Measurements from ENCODE around the gene MAP2K3. TPM values are rescaled to one million over a fixed set of nuclear protein-coding genes. Genes with fewer than 3 reads are reported as not detected.

MAP2K3 gene
- total RNA-seq, 1 donor from 2014 or later: 29.2 TPM

DNA sequence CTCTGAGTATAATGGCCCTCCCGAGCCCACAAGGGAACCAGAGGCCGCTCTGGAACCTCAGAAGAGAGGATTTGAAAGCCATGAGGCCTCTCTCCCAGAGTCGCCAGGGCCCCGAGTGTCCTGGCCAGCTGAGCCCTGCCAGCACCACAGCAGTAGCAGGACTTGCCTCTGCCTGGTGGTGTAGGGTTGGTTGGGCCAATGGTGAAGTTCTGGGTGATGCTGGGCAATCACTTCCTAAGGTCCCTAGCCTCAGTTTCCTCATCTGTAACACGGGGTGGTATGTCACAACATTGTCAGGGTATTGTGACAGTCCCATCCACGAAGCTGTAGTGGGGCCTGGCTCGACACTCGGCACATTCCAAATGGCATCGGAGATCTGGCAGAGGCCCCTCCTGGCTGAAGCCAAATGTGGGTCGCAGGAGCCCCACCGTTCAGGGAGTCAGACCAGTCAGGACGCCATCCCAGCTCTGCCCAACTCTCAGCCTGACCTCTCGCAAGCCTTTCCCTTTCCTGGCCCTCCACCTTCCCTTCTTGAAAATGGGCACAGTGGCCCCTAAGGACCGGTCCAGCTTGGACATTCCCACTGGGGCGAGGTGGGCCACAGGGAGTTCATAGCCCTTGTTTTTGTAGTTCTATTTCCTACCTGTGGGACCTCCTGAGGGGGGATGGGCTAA lies 33.0 kb upstream of the MAP2K3 start:
- no peak overlapping the region for H3K4me3 ChIP-seq (ENCODE audit: low read depth, low read length)
- no peak for DNase-seq (ENCODE audit: low read depth)
- no peaks in the 10 kb centered on the region for H3K36me3 ChIP-seq (ENCODE audit: control insufficient read depth, insufficient read depth, low read length)
- no peaks in the 10 kb centered on the region for H3K27me3 ChIP-seq (ENCODE audit: control insufficient read depth, insufficient read depth, low read length)
- TF ChIP-seq, protein P1, sequence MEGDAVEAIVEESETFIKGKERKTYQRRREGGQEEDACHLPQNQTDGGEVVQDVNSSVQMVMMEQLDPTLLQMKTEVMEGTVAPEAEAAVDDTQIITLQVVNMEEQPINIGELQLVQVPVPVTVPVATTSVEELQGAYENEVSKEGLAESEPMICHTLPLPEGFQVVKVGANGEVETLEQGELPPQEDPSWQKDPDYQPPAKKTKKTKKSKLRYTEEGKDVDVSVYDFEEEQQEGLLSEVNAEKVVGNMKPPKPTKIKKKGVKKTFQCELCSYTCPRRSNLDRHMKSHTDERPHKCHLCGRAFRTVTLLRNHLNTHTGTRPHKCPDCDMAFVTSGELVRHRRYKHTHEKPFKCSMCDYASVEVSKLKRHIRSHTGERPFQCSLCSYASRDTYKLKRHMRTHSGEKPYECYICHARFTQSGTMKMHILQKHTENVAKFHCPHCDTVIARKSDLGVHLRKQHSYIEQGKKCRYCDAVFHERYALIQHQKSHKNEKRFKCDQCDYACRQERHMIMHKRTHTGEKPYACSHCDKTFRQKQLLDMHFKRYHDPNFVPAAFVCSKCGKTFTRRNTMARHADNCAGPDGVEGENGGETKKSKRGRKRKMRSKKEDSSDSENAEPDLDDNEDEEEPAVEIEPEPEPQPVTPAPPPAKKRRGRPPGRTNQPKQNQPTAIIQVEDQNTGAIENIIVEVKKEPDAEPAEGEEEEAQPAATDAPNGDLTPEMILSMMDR (IDR thresholded peaks at IDR 0.05; ENCODE audit: insufficient read depth, low read length, poor library complexity, severe bottlenecking): no peak

DNA sequence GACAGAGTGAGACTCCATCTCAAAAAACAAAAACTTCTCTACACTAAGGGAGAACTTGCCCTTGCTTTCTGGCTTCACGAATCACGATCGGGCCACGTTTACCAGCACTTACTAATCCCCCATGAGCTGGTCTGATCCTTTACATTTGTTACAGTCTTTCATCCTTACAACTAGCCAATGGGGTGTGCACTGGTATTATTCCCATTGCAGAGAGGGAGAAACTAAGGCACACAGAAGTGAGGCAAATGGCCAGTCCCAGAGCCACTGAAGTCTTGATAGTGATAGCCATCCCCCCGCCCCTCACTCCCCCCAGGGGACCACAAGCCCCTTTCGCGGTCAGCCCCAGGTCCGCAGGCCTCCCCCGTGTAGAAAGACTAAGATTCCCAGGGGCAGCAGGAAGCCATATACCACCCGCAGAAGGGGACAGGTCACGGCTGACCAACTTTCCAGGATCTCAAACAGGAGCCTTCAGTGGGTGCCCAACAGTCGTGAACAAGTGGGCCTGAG lies 32.2 kb upstream of the MAP2K3 start:
- no peak for DNase-seq (ENCODE audit: low read depth)
- Histone ChIP-seq H3K4me3 (ENCODE audit: low read depth, low read length) (peak overlapping the region; percentile 56), H3K27me3 (ENCODE audit: control insufficient read depth, insufficient read depth, low read length) (no peaks in the 10 kb centered on the region), H3K36me3 (ENCODE audit: control insufficient read depth, insufficient read depth, low read length) (no peaks in the 10 kb centered on the region)
- TF ChIP-seq, protein P1 (IDR thresholded peaks at IDR 0.05; ENCODE audit: insufficient read depth, low read length, poor library complexity, severe bottlenecking): no peak

DNA sequence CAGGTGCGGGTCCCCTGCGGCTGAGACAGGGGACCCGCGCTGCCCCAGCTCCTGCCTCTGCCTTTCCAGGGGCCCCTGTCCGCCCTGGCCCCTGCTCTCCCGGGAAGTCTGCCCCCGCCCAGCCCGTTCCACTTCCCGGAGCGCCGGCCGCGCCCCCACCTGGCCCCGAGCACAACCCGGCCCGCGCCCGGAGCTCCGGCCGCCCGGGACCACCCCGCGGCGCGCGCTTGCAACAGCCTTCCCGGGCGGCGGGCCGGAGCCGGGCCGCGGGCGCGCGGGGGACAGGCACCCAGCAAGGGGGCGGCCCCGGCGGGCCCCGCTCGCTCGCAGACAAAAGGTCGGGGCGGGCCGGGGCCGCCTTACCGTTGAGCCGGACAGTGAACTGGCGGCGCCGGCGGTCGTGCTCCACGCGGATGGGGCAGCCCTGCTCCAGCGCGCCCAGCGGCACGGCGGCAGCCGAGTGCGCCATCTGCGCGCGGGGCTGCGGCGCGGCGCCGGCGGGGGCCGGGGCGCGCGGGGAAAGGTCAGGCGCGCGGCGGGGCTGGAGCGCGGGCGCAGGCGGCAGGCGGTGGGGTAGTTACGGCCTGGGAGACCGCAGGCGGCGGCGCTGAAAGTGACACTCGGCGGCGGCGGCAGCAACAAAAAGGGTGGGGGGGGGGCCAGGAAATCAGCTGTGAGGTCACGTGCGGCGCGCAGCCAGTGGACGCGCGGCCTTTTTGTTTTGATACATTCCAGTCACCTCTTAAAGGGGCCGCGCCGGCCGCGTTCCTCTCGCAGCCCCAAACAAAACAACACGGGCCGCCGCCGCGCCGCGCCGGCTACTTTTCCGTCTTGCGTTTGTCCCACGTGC lies 31.5 kb upstream of the MAP2K3 start, which contains the start of gene NATD1:
Gene NATD1 (minus strand): TSS at position 615 of the 850 bp plus-strand sequence. CDS start 146 bp downstream, at position 469.
- Histone ChIP-seq H3K36me3 (ENCODE audit: control insufficient read depth, insufficient read depth, low read length) (no peaks in the 10 kb centered on the region), H3K4me3 (ENCODE audit: low read depth, low read length) (peak within 1 kb of the TSS; percentile 56), H3K27me3 (ENCODE audit: control insufficient read depth, insufficient read depth, low read length) (no peaks in the 10 kb centered on the region)
- TF ChIP-seq, protein P1 (IDR thresholded peaks at IDR 0.05; ENCODE audit: insufficient read depth, low read length, poor library complexity, severe bottlenecking): no peak
- peak; percentile 37 for DNase-seq (ENCODE audit: low read depth)

- Histone ChIP-seq H3K27me3 (ENCODE audit: control insufficient read depth, insufficient read depth, low read length) (no peaks in the 10 kb centered on the region), H3K36me3 (ENCODE audit: control insufficient read depth, insufficient read depth, low read length) (no peaks in the 10 kb centered on the region), H3K4me3 (ENCODE audit: low read depth, low read length) (peak overlapping the region; percentile 56)
- TF ChIP-seq, protein P1 (IDR thresholded peaks at IDR 0.05; ENCODE audit: insufficient read depth, low read length, poor library complexity, severe bottlenecking): no peak
- no peak for DNase-seq (ENCODE audit: low read depth)
These were observed 30.7 kb upstream of the MAP2K3 start for GRCh38 chr17:21253646-21254441.

DNA sequence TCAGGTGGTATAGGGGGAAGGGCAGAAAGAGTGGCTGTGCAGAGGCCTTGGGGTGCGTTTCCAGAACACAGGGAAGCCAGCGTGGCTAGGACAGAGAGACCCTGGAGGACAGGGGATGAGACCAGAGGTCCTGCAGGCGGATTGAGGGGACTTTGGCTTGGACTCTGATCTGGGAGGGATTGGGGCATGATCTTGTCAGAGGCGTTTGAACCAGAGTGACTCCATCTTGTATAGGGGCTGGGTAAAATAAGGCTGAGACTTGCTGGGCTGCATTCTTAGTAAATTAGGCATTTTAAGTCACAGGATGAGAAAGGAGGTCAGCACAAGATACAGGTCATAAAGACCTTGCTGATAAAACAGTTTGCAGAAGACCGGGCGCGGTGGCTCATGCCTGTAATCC lies 25.9 kb upstream of the MAP2K3 start:
- Histone ChIP-seq H3K27me3 (ENCODE audit: control insufficient read depth, insufficient read depth, low read length) (no peaks in the 10 kb centered on the region), H3K4me3 (ENCODE audit: low read depth, low read length) (no peak overlapping the region), H3K36me3 (ENCODE audit: control insufficient read depth, insufficient read depth, low read length) (no peaks in the 10 kb centered on the region)
- DNase-seq (ENCODE audit: low read depth): no peak
- TF ChIP-seq, protein P1 (IDR thresholded peaks at IDR 0.05; ENCODE audit: insufficient read depth, low read length, poor library complexity, severe bottlenecking): no peak

All from kidney epithelial cell (primary cell).